H9 (cell line): ENCODE measurements around the gene RAB11FIP5. TPM values are rescaled to one million over a fixed set of nuclear protein-coding genes. Genes with fewer than 3 reads are reported as not detected.

ENCODE experiments used
- DNase-seq: peaks from one replicate; pipeline ENCODE4 v3.0.0-alpha.2; 2017
- H2AFZ ChIP-seq: one replicate; pipeline ENCODE4 v1.6.1; 2013; ENCODE audit warnings: mild to moderate bottlenecking, low read length, control low read depth, moderate library complexity
- H2AK5ac ChIP-seq: 2 replicates; pipeline ENCODE4 v1.6.1; 2013; ENCODE audit warnings: low read length, control low read depth, mixed read lengths; ENCODE audit not compliant: insufficient read length
- H2BK120ac ChIP-seq: one replicate; pipeline ENCODE4 v1.6.1; 2013; ENCODE audit warnings: low read depth, mild to moderate bottlenecking, low read length, control low read depth, inconsistent platforms; ENCODE audit not compliant: poor library complexity, severe bottlenecking
- H2BK12ac ChIP-seq: 2 replicates; pipeline ENCODE4 v1.6.1; 2013; ENCODE audit warnings: low read length, control low read depth, mixed read lengths, low read depth; ENCODE audit not compliant: insufficient read length
- H2BK15ac ChIP-seq: 2 replicates; pipeline ENCODE4 v1.6.1; 2013; ENCODE audit warnings: low read depth, low read length, control low read depth
- H2BK20ac ChIP-seq: one replicate; pipeline ENCODE4 v1.6.1; 2013; ENCODE audit warnings: low read depth, mild to moderate bottlenecking, low read length, control low read depth, inconsistent platforms; ENCODE audit not compliant: poor library complexity, severe bottlenecking
- H2BK5ac ChIP-seq: 2 replicates; pipeline ENCODE4 v1.6.1; 2013; ENCODE audit warnings: low read length, control low read depth, mixed read lengths; ENCODE audit not compliant: insufficient read length
- H3K14ac ChIP-seq: 2 replicates; pipeline ENCODE4 v1.6.1; 2013; ENCODE audit warnings: low read length, control low read depth; ENCODE audit not compliant: insufficient read depth
- H3K18ac ChIP-seq: 2 replicates; pipeline ENCODE4 v1.6.1; 2013; ENCODE audit warnings: low read depth, mild to moderate bottlenecking, mixed read lengths, low read length, control low read depth; ENCODE audit not compliant: insufficient read length
- H3K23ac ChIP-seq: 2 replicates; pipeline ENCODE4 v1.6.1; 2013; ENCODE audit warnings: low read length, control low read depth, mixed read lengths, low read depth; ENCODE audit not compliant: insufficient read length
- H3K23me2 ChIP-seq: 2 replicates; pipeline ENCODE4 v1.6.1; 2013; ENCODE audit warnings: low read depth, mild to moderate bottlenecking, mixed read lengths, low read length, control low read depth; ENCODE audit not compliant: insufficient read length, poor library complexity, severe bottlenecking
- H3K27ac ChIP-seq: 2 replicates; pipeline ENCODE4 v1.5.1; 2013; ENCODE audit warnings: low read length, control low read depth, mixed read lengths, low read depth; ENCODE audit not compliant: insufficient read length
- H3K27me3 ChIP-seq: 2 replicates; pipeline ENCODE4 v1.6.1; 2013; ENCODE audit warnings: low read length, control low read depth, inconsistent platforms; ENCODE audit not compliant: insufficient read depth
- H3K4ac ChIP-seq: 2 replicates; pipeline ENCODE4 v1.6.1; 2013; ENCODE audit warnings: low read depth, mild to moderate bottlenecking, control low read depth, inconsistent platforms, low read length, moderate library complexity
- H3K4me1 ChIP-seq: 2 replicates; pipeline ENCODE4 v1.6.1; 2013; ENCODE audit warnings: low read length, control low read depth, inconsistent platforms; ENCODE audit not compliant: insufficient read depth
- H3K4me2 ChIP-seq: 2 replicates; pipeline ENCODE4 v1.6.1; 2013; ENCODE audit warnings: low read length, control low read depth, mixed read lengths; ENCODE audit not compliant: insufficient read length, insufficient read depth
- H3K56ac ChIP-seq: 2 replicates; pipeline ENCODE4 v1.6.1; 2013; ENCODE audit warnings: low read depth, mild to moderate bottlenecking, mixed read lengths, low read length, control low read depth; ENCODE audit not compliant: insufficient read length
- H3K79me1 ChIP-seq: 2 replicates; pipeline ENCODE4 v1.6.1; 2013; ENCODE audit warnings: low read depth, mild to moderate bottlenecking, moderate library complexity, low read length, control low read depth, inconsistent platforms; ENCODE audit not compliant: insufficient read depth, poor library complexity, severe bottlenecking
- H3K79me2 ChIP-seq: 2 replicates; pipeline ENCODE4 v1.6.1; 2013; ENCODE audit warnings: low read length, control low read depth, inconsistent platforms; ENCODE audit not compliant: insufficient read depth
- H3K9ac ChIP-seq: 2 replicates; pipeline ENCODE4 v1.6.1; 2013; ENCODE audit warnings: low read length, control low read depth, mixed read lengths; ENCODE audit not compliant: insufficient read length; ENCODE audit errors: extremely low read depth
- H3K9me3 ChIP-seq: one replicate; pipeline ENCODE4 v1.6.1; 2013; ENCODE audit warnings: low read depth, low read length, inconsistent platforms; ENCODE audit not compliant: control insufficient read depth
- H3T11ph ChIP-seq: one replicate; pipeline ENCODE4 v1.6.1; 2013; ENCODE audit warnings: mild to moderate bottlenecking, low read length, control low read depth, inconsistent platforms
- H4K20me1 ChIP-seq: one replicate; pipeline ENCODE4 v1.6.1; 2013; ENCODE audit not compliant: control insufficient read depth, insufficient read length, insufficient read depth
- H4K5ac ChIP-seq: 2 replicates; pipeline ENCODE4 v1.6.1; 2013; ENCODE audit warnings: low read depth, mild to moderate bottlenecking, mixed read lengths, low read length, control low read depth; ENCODE audit not compliant: insufficient read length
- H4K8ac ChIP-seq: replicated peaks from 2 replicates; pipeline ENCODE4 v1.6.1; 2013; ENCODE audit warnings: low read length, control low read depth, mixed read lengths, low read depth; ENCODE audit not compliant: insufficient read length
- H4K91ac ChIP-seq: 2 replicates; pipeline ENCODE4 v1.6.1; 2013; ENCODE audit warnings: low read depth, mild to moderate bottlenecking, moderate library complexity, mixed read lengths, low read length, control low read depth; ENCODE audit not compliant: insufficient read length
- H3K27ac Mint-ChIP-seq, 3 experiments: 2 replicates in 2 of 3; 3 replicates in 1 of 3; pipeline ENCODE4 v1.8.0; 2020 to 2021; ENCODE audit warnings: mixed read lengths in 3 of 3, mild to moderate bottlenecking in 1 of 3, moderate library complexity in 1 of 3
- H3K27me3 Mint-ChIP-seq: 2 replicates; pipeline ENCODE4 v1.8.0; 2021; ENCODE audit warnings: low read depth, mild to moderate bottlenecking, moderate library complexity, mixed read lengths
- H3K36me3 Mint-ChIP-seq, 3 experiments: 2 replicates in 2 of 3; 3 replicates in 1 of 3; pipeline ENCODE4 v1.8.0; 2020 to 2021; ENCODE audit warnings: low read depth in 3 of 3, mixed read lengths in 3 of 3; ENCODE audit not compliant: insufficient read depth in 1 of 3
- H3K4me1 Mint-ChIP-seq, 2 experiments: 2 replicates each; pipeline ENCODE4 v1.8.0; 2020; ENCODE audit warnings: mixed read lengths in 2 of 2
- H3K4me3 Mint-ChIP-seq, 2 experiments: 2 replicates in 1 of 2; 3 replicates in 1 of 2; pipeline ENCODE4 v1.8.0; 2020 to 2021; ENCODE audit warnings: mild to moderate bottlenecking in 2 of 2, mixed read lengths in 2 of 2, moderate library complexity in 1 of 2
- H3K9me3 Mint-ChIP-seq, 2 experiments: 2 replicates in 1 of 2; 3 replicates in 1 of 2; pipeline ENCODE4 v1.8.0; 2020; ENCODE audit warnings: mild to moderate bottlenecking in 2 of 2, mixed read lengths in 2 of 2, moderate library complexity in 1 of 2
- CTCF ChIP-seq: fragments of 200-600 bp; sonication (generic); conservative IDR thresholded peaks from 3 replicates; pipeline ENCODE4 v1.8.0; 2021; ENCODE audit warnings: antibody characterized with exemption, mild to moderate bottlenecking
- WGBS: extraction: QIAGEN DNeasy Blood & Tissue Kit; methylation state at CpG from one replicate; pipeline ENCODE4 v1.1.7; 2013; ENCODE audit warnings: missing lambda C conversion rate, low lambda C conversion rate, mixed read lengths; ENCODE audit not compliant: insufficient read length; ENCODE audit errors: extremely low coverage; 5-methylcytosine and 5-hydroxymethylcytosine counted together
- total RNA-seq: library from RNA; stranded (reverse); gene quantifications from 2 replicates; pipeline ENCODE4 v1.2.1, GENCODE V29; 2021

Gene RAB11FIP5
- total RNA-seq, 1 experiment from 2014 or later, result 7.1 TPM

- no peak overlapping the region for H4K91ac ChIP-seq
- no peak overlapping the region for H4K5ac ChIP-seq
- no peak overlapping the region for H3K23ac ChIP-seq
- no peak overlapping the region for H2BK15ac ChIP-seq
- no peak overlapping the region for H3K14ac ChIP-seq
- no peak overlapping the region for H3K56ac ChIP-seq
- no peak for DNase-seq
- no peak overlapping the region for H2AFZ ChIP-seq
- no peak overlapping the region for H3K9ac ChIP-seq
- H4K20me1 ChIP-seq, result peaks cover 3% of the 10 kb centered on the region
- no peaks in the 10 kb centered on the region for H3K4me1 ChIP-seq
- H3K79me2 ChIP-seq, result no peaks in the 10 kb centered on the region
- H3K9me3 Mint-ChIP-seq, result no peaks in the 10 kb centered on the region
- no peak overlapping the region for H2BK5ac ChIP-seq
- no peak overlapping the region for H3K4me3 Mint-ChIP-seq
- H3K79me1 ChIP-seq, result no peaks in the 10 kb centered on the region
- no peak overlapping the region; a peak in 1 of 7 replicates for H3K27ac Mint-ChIP-seq
- no peak overlapping the region for H2BK120ac ChIP-seq
- WGBS, result no CpG with 5 or more reads among the region's 8 CpGs
- TF ChIP-seq CTCF, result no peak
- peaks cover 13 to 17% of the 10 kb centered on the region in 2 experiments for H3K4me1 Mint-ChIP-seq
- H3K27me3 ChIP-seq, result no peaks in the 10 kb centered on the region
- peaks cover 5% of the 10 kb centered on the region for H3K23me2 ChIP-seq
- H3K18ac ChIP-seq, result no peak overlapping the region
- H3K9me3 ChIP-seq, result no peaks in the 10 kb centered on the region
- no peak overlapping the region for H3K4ac ChIP-seq
- H3T11ph ChIP-seq, result no peak overlapping the region
- peaks cover 0 to 13% (median 5%) of the 10 kb centered on the region in 3 experiments; a peak in 4 of 7 replicates for H3K36me3 Mint-ChIP-seq
- no peak overlapping the region for H3K4me2 ChIP-seq
- H2BK20ac ChIP-seq, result no peak overlapping the region
- H4K8ac ChIP-seq, result no peak overlapping the region
- no peak overlapping the region for H2AK5ac ChIP-seq
- no peak overlapping the region for H3K27ac ChIP-seq
- H3K27me3 Mint-ChIP-seq, result peaks cover 6% of the 10 kb centered on the region
- H2BK12ac ChIP-seq, result no peak overlapping the region
Measured at GRCh38 chr2:73076701-73077423, 35.9 kb downstream of the RAB11FIP5 start.
